IMR-90 (cell line): ENCODE measurements around the gene GRIK1. TPM values are rescaled to one million over a fixed set of nuclear protein-coding genes. Genes with fewer than 3 reads are reported as not detected.

Experiments used
- ATAC-seq: fragments of 200-7000 bp; cut with Tn5 transposase; 2 replicates; pipeline ENCODE4 v1.9.1; 2020; ENCODE audit warnings: low read depth, mild to moderate bottlenecking, moderate library complexity
- BruUV-seq: library from RNA; stranded (reverse); fragments of 400-500 nt; replicated peaks from 2 replicates; lab custom pipeline; 2021; lab: Mats Ljungman, UMichigan
- CTCF ChIA-PET: fragments of 300-600 bp; formaldehyde crosslinking; extraction: SDS; loops from one replicate; lab custom pipeline; 2021; ENCODE audit warnings: antibody characterized with exemption; lab: Yijun Ruan, JAX
- POLR2A ChIA-PET: fragments of 300-600 bp; sonication (Branson Sonifier 250); formaldehyde crosslinking; loops from one replicate; lab custom pipeline; 2022; ENCODE audit warnings: antibody characterized with exemption; ENCODE audit not compliant: unreplicated experiment; lab: Charles Lee
- DNase-seq: peaks from one replicate; pipeline ENCODE4 v3.0.0; 2013
- H2AFZ ChIP-seq: replicated peaks from 2 replicates; pipeline ENCODE3; 2013; ENCODE audit warnings: low read length, mild to moderate bottlenecking; ENCODE audit not compliant: poor library complexity
- H2AK5ac ChIP-seq: 2 replicates; pipeline ENCODE4 v1.6.1; 2013; ENCODE audit warnings: low read depth, low read length, inconsistent platforms
- H2AK9ac ChIP-seq: replicated peaks from 2 replicates; pipeline ENCODE3; 2013; ENCODE audit warnings: mild to moderate bottlenecking, low read depth, low read length, moderate library complexity; ENCODE audit not compliant: poor library complexity
- H2BK120ac ChIP-seq: 2 replicates; pipeline ENCODE4 v1.6.1; 2013; ENCODE audit warnings: low read depth, low read length, inconsistent platforms
- H2BK15ac ChIP-seq: 3 replicates; pipeline ENCODE4 v1.6.1; 2013; ENCODE audit warnings: low read depth, low read length, inconsistent platforms
- H2BK20ac ChIP-seq: 2 replicates; pipeline ENCODE4 v1.6.1; 2013; ENCODE audit warnings: low read depth, mild to moderate bottlenecking, inconsistent platforms, low read length, moderate library complexity
- H2BK5ac ChIP-seq: 2 replicates; pipeline ENCODE4 v1.6.1; 2013; ENCODE audit warnings: mild to moderate bottlenecking, low read depth, low read length, inconsistent platforms; ENCODE audit not compliant: poor library complexity, severe bottlenecking
- H3K14ac ChIP-seq: replicated peaks from 2 replicates; pipeline ENCODE4 v1.6.1; 2013; ENCODE audit warnings: low read depth, low read length, inconsistent platforms
- H3K18ac ChIP-seq: 2 replicates; pipeline ENCODE4 v1.6.1; 2013; ENCODE audit warnings: low read depth, low read length, control low read depth
- H3K23ac ChIP-seq: 2 replicates; pipeline ENCODE4 v1.6.1; 2013; ENCODE audit warnings: low read depth, low read length, inconsistent platforms
- H3K27ac ChIP-seq: 2 replicates; pipeline ENCODE4 v1.5.1; 2013; ENCODE audit warnings: mild to moderate bottlenecking, control low read depth, low read length; ENCODE audit not compliant: insufficient read depth
- H3K27me3 ChIP-seq: 2 replicates; pipeline ENCODE4 v1.6.1; 2013; ENCODE audit warnings: low read length; ENCODE audit not compliant: control insufficient read depth, insufficient read depth
- H3K36me3 ChIP-seq: 2 replicates; pipeline ENCODE4 v1.6.1; 2013; ENCODE audit warnings: low read length, mixed read lengths; ENCODE audit not compliant: control insufficient read depth, insufficient read depth
- H3K4ac ChIP-seq: 2 replicates; pipeline ENCODE4 v1.6.1; 2013; ENCODE audit warnings: low read depth, low read length, inconsistent platforms
- H3K4me1 ChIP-seq: 2 replicates; pipeline ENCODE4 v1.6.1; 2013; ENCODE audit warnings: low read length, mixed read lengths; ENCODE audit not compliant: control insufficient read depth, insufficient read depth
- H3K4me2 ChIP-seq: 2 replicates; pipeline ENCODE4 v1.6.1; 2013; ENCODE audit warnings: low read depth, mild to moderate bottlenecking, control low read depth, low read length, moderate library complexity
- H3K4me3 ChIP-seq: 2 replicates; pipeline ENCODE4 v1.5.1; 2013; ENCODE audit warnings: low read depth, mild to moderate bottlenecking, control low read depth, low read length, moderate library complexity; ENCODE audit not compliant: insufficient read depth
- H3K56ac ChIP-seq: 2 replicates; pipeline ENCODE4 v1.6.1; 2013; ENCODE audit warnings: low read length, inconsistent platforms; ENCODE audit not compliant: insufficient read depth; ENCODE audit errors: extremely low read depth
- H3K79me1 ChIP-seq, 2 experiments: 2 replicates each; pipeline ENCODE4 v1.6.1; 2013; ENCODE audit warnings: low read length in 2 of 2, inconsistent platforms in 1 of 2, low read depth in 1 of 2
- H3K9ac ChIP-seq: 2 replicates; pipeline ENCODE4 v1.6.1; 2013; ENCODE audit warnings: low read depth, low read length, control low read depth
- H3K9me1 ChIP-seq: 2 replicates; pipeline ENCODE4 v1.6.1; 2013; ENCODE audit warnings: low read length, inconsistent platforms; ENCODE audit not compliant: insufficient read depth
- H3K9me3 ChIP-seq: 2 replicates; pipeline ENCODE4 v1.6.1; 2013; ENCODE audit warnings: low read length; ENCODE audit not compliant: control insufficient read depth, insufficient read depth
- H4K20me1 ChIP-seq: 2 replicates; pipeline ENCODE4 v1.6.1; 2013; ENCODE audit warnings: low read length, inconsistent platforms; ENCODE audit not compliant: insufficient read depth
- H4K5ac ChIP-seq: 2 replicates; pipeline ENCODE4 v1.6.1; 2013; ENCODE audit warnings: mild to moderate bottlenecking, low read depth, low read length, control low read depth
- H4K8ac ChIP-seq, 2 experiments: 2 replicates each; pipeline ENCODE4 v1.6.1; 2013; ENCODE audit warnings: low read depth in 2 of 2, low read length in 2 of 2, control low read depth in 1 of 2, inconsistent platforms in 1 of 2
- H4K91ac ChIP-seq: 2 replicates; pipeline ENCODE4 v1.6.1; 2013; ENCODE audit warnings: low read depth, low read length, inconsistent platforms; ENCODE audit not compliant: insufficient read depth
- BHLHE40 ChIP-seq: fragments of 150-350 bp; IDR thresholded peaks from 2 replicates; pipeline ENCODE4 v1.6.1; 2016; ENCODE audit warnings: mild to moderate bottlenecking, low read depth, low read length
- CHD1 ChIP-seq: IDR thresholded peaks from 2 replicates; pipeline ENCODE4 v1.6.1; 2012; ENCODE audit warnings: low read depth, low read length, improper control_type of control experiment
- RAD21 ChIP-seq: IDR thresholded peaks from 2 replicates; pipeline ENCODE4 v1.6.1; 2012; ENCODE audit warnings: low read length, improper control_type of control experiment
- RCOR1 ChIP-seq: IDR thresholded peaks from 2 replicates; pipeline ENCODE4 v1.6.1; 2012; ENCODE audit warnings: mild to moderate bottlenecking, low read length, improper control_type of control experiment; ENCODE audit not compliant: insufficient replicate concordance
- WGBS, 2 experiments: methylation state at CpG; one replicate each; pipeline versions ENCODE4 v1.1.5 to v1.1.7; 2013; ENCODE audit warnings: missing lambda C conversion rate in 2 of 2; ENCODE audit not compliant: insufficient read length in 1 of 2; ENCODE audit errors: extremely low coverage in 2 of 2; 5-methylcytosine and 5-hydroxymethylcytosine counted together
- dilution Hi-C: fragments of 300-500 bp; cut with HindIII; formaldehyde crosslinking; loops from one replicate; pipeline ENCODE4 v1.14.3; 2018; ENCODE audit warnings: low sequenced_read_pairs; ENCODE audit not compliant: unreplicated experiment
- in situ Hi-C: fragments of 300-500 bp; cut with MboI; formaldehyde crosslinking; loops from 3 replicates; pipeline ENCODE4 v1.14.3; 2019; ENCODE audit warnings: low sequenced_read_pairs, inconsistent platforms, mixed read lengths
- intact Hi-C: fragments of 100-400 bp; cut with micrococcal nuclease; formaldehyde crosslinking; loops from 2 replicates; pipeline ENCODE4 v1.10.0; 2022
- polyA plus RNA-seq, 3 experiments: library from polyadenylated mRNA; depleted of rRNA; stranded (reverse); fragments of >200 nt; gene quantifications; 2 replicates each; pipeline ENCODE4 v1.2.3, GENCODE V29; 2012; ENCODE audit warnings: low replicate concordance in 1 of 3
- total RNA-seq: library from RNA; depleted of rRNA; stranded (reverse); fragments of >200 nt; gene quantifications from 2 replicates; pipeline ENCODE4 v1.2.3, GENCODE V29; 2012
- TF ChIP-seq, protein P1 (sequence below): conservative IDR thresholded peaks from 2 replicates; pipeline ENCODE4 v1.5.1; 2012; ENCODE audit warnings: mild to moderate bottlenecking, low read depth, low read length, improper control_type of control experiment

GRIK1 gene
- total and polyA plus RNA-seq, 2 of the 4 experiments (the other 2 are of a cell fraction): not detected

DNA sequence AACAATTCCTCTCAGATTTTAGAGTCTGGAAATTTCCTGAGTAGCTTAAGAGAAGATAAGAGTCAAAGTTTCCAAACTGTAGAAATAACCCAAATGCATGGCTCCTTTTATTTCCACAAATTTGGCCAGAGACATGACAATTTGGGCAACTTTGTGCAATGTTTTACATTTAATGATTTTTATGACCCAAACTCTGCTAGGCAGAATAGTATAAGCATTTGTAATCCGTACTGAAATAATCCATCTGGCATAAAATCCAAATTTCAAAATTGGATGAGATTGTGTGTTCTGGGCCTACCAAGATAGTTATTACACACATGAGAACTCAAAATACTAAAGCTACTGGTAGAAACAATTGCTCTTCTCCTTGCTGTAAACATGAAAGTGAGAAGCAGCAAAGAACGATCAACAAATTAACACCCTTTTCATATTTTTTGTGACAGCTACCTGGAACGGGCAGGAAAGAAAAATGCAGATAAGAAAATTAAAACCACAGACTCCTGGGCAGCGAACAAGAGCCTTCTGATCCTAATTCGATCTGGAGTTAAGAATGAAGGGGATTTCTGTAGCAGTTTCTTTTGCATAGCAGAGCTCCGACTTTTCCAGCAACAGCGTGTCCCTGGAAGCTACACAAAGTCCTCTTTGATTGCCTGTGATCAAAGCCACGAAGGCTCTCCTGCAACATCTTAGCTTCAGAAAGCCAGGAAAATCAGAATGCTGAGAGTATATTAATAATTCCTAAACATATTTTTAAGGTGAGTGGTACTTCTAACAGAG is 191.2 kb downstream of the GRIK1 start:
- Histone ChIP-seq H3K4me2 (no peak overlapping the region), H2BK15ac (no peak overlapping the region), H2AK5ac (no peak overlapping the region), H3K79me1 (no peaks in the 10 kb centered on the region), H3K23ac (no peak overlapping the region), H4K8ac (no peak overlapping the region), H3K4me3 (no peak overlapping the region), H3K9ac (no peak overlapping the region), H2AFZ (no peak overlapping the region), H3K56ac (no peak overlapping the region), H4K91ac (no peak overlapping the region), H3K36me3 (no peaks in the 10 kb centered on the region), H3K4me1 (no peaks in the 10 kb centered on the region), H3K27ac (no peak overlapping the region), H2BK5ac (no peak overlapping the region), H3K14ac (no peak overlapping the region), H2BK120ac (no peak overlapping the region), H2BK20ac (no peak overlapping the region), H3K9me1 (no peaks in the 10 kb centered on the region), H4K20me1 (no peaks in the 10 kb centered on the region), H3K4ac (no peak overlapping the region), H3K27me3 (no peaks in the 10 kb centered on the region; the same call in 1 of the 2 replicates), H2AK9ac (no peak overlapping the region), H3K9me3 (no peaks in the 10 kb centered on the region), H3K18ac (no peak overlapping the region), H4K5ac (no peak overlapping the region)
- in situ Hi-C loops (no loop called here), dilution Hi-C loops (no loop called here), intact Hi-C loops (no loop called here)
- WGBS, 2 experiments: no CpG with 5 or more reads among the region's 8 CpGs
- ATAC-seq (no peak), DNase-seq (no peak)
- no TSS peak for BruUV-seq
- CTCF ChIA-PET: no interaction called here
- POLR2A ChIA-PET: no interaction called here
- TF ChIP-seq CHD1 (no peak), BHLHE40 (no peak), RCOR1 (no peak), RAD21 (no peak)
- TF ChIP-seq, protein P1, sequence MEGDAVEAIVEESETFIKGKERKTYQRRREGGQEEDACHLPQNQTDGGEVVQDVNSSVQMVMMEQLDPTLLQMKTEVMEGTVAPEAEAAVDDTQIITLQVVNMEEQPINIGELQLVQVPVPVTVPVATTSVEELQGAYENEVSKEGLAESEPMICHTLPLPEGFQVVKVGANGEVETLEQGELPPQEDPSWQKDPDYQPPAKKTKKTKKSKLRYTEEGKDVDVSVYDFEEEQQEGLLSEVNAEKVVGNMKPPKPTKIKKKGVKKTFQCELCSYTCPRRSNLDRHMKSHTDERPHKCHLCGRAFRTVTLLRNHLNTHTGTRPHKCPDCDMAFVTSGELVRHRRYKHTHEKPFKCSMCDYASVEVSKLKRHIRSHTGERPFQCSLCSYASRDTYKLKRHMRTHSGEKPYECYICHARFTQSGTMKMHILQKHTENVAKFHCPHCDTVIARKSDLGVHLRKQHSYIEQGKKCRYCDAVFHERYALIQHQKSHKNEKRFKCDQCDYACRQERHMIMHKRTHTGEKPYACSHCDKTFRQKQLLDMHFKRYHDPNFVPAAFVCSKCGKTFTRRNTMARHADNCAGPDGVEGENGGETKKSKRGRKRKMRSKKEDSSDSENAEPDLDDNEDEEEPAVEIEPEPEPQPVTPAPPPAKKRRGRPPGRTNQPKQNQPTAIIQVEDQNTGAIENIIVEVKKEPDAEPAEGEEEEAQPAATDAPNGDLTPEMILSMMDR: no peak
